Measurements from ENCODE around the gene FRAT1.

FRAT1 gene

GRCh38 chr10:97311111-97311626 is 7.9 kb upstream of the FRAT1 start:
- DNase-seq: no peak

- DNase-seq: no peak
Measured at GRCh38 chr10:97312897-97313296, 6.2 kb upstream of the FRAT1 start.

- no peak for DNase-seq
Measured at GRCh38 chr10:97314671-97315070, 4.4 kb upstream of the FRAT1 start.

- peak; percentile 42 for DNase-seq
Measured at GRCh38 chr10:97319671-97320479, 804 bp downstream of the FRAT1 start.

- no peak for DNase-seq
Measured at GRCh38 chr10:97320480-97321031, 1.5 kb downstream of the FRAT1 start.

GRCh38 chr10:97321032-97321803 is 2.1 kb downstream of the FRAT1 start:
- DNase-seq: peak; percentile 59

GRCh38 chr10:97321804-97322190 is 2.7 kb downstream of the FRAT1 start:
- no peak for DNase-seq

GRCh38 chr10:97323501-97323900 is 4.4 kb downstream of the FRAT1 start:
- DNase-seq: no peak

GRCh38 chr10:97325754-97326153 is 6.7 kb downstream of the FRAT1 start:
- DNase-seq: no peak

GRCh38 chr10:97327348-97328294 is 8.6 kb downstream of the FRAT1 start:
- DNase-seq: peak; percentile 41

GRCh38 chr10:97328646-97329453 is 9.8 kb downstream of the FRAT1 start:
- DNase-seq: no peak

- DNase-seq: no peak
Measured at GRCh38 chr10:97329766-97330165, 10.7 kb downstream of the FRAT1 start.

GRCh38 chr10:97331153-97331703 is 12.2 kb downstream of the FRAT1 start:
- no peak for DNase-seq

- peak; percentile 19 for DNase-seq
Measured at GRCh38 chr10:97332591-97333350, 13.7 kb downstream of the FRAT1 start.

GRCh38 chr10:97333351-97333600 is 14.2 kb downstream of the FRAT1 start:
- DNase-seq: no peak

- no peak for DNase-seq
Measured at GRCh38 chr10:97333601-97334369, 14.7 kb downstream of the FRAT1 start.

- peak; percentile 75 for DNase-seq
Measured at GRCh38 chr10:97334370-97335175, 15.5 kb downstream of the FRAT1 start, which contains the start of gene FRAT2. Gene FRAT2, minus strand, starts transcription at chr10:97334729. Its CDS starts 157 bp downstream, at chr10:97334572.

- no peak for DNase-seq
Measured at GRCh38 chr10:97335188-97335619, 16.1 kb downstream of the FRAT1 start.

- DNase-seq: no peak
Measured at GRCh38 chr10:97336006-97336405, 16.9 kb downstream of the FRAT1 start.

Measured in SHP77 treated with DMSO at 0.1 percent for 48 hours (cell line).